Fibroblast of skin of right biceps (primary cell): ENCODE data around the gene KRT14.
A peak's percentile ranks its signal among the peaks of the same experiment; 100 is the strongest.
"Not testable (repeated sequence)": the region's sequence is repeated elsewhere in the genome, so short reads cannot be mapped to it uniquely, and the experiment has no call there.

ENCODE experiments used
- DNase-seq: peaks from one replicate; pipeline ENCODE4 v3.0.0-alpha.2; 2013

The KRT14 gene

DNA sequence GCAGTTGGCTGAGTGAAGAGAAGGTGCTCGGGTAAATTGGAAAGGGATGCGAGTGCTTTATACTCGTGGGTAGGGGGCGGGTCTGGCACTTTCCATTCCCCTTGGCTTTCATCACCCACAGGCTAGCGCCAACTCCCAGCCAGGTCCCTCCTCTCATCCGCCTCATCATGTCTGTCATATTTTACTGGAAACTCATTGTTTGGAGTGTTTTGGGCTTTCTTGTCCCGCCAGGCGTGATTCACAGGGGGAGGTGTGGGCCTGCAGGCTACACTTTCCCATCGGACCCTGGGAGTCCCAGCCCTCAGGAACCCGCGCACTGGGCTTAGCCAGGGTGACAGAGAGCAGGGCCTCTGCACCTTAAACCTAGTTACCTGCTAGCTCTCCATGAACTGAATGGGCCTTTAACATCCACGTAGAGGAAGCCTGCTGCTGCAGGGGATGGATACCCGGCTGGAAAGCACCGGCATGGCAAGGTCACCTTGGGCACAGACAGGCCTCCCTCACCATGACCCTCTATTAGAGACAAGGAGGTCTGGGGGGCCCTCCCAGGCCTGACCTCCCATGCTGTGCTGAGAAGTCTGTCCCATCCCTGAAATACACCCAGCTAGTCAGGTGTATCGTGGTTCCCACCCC is at the start of gene KRT14:
KRT14 (minus strand) TSS at position 33 of the 633 bp plus-strand sequence. CDS start 61 bp downstream, outside the sequence.
- no peak for DNase-seq

DNA sequence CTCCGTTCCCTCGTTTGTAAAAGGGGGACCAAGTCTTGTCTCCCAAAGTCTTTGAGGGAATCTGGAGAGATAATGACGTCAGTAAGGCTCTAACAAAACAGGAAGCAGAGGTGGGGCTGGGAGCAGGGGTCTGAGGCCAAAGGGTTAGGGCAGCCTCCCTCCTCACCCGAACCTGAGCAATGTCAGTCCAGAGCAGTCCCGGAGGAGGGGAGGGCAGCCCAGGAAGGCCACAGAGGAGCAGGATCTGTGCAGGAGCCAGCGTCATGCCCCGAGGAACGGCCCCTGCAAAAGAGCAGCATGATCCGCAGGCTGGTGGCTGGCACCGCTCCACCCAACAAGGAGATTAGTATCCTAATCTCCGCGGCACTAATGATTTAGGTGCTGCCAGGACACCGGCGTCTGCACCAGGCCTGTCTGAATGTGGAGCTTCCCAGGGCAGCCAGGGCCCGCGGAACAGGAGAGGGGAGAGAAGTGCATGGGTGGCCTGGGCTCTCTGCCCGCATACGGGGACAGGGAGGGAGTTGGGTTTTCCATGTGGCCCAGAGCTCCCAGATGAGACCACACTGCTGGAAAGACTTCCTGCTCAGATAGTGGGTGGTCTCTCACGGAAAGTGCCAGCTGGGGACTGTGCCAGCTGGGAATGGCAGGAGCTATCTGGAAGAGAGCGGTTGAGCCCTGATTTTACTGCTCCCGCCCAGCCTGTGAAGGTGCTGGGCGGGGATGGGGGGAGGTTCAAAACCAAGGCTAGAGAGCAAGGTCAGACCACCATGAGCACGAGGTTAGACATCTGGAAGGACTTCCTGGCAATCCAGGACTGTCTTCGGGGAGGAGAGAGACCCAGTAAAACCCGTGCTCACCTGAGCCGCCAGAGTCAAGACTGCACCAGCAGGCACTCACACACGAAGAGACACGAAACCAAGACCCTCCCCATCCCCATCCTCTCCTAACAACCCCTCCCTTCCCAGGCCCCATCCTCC is 48.7 kb upstream of the KRT14 start:
- DNase-seq, result peak; percentile 46

DNA sequence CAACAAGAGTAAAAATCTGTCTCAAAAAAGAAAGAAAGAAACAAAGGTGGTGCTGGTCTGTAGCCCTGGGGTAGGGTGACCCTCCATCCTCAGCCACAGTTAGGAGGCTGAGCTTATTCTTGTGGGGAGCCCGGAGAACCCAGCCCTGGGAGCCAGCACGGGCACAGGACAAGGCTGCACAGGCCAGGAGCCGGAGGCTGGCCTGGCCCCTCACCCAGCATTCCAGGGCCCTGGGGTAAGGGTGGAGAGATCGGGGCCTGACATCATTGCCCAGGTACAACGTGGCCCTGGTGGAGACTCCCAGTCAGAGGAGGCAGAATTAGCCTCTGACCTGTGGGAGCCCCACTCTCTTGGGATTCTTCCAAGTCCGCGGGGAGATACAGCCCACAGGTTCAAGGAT is 47.9 kb upstream of the KRT14 start:
- no peak for DNase-seq

DNA sequence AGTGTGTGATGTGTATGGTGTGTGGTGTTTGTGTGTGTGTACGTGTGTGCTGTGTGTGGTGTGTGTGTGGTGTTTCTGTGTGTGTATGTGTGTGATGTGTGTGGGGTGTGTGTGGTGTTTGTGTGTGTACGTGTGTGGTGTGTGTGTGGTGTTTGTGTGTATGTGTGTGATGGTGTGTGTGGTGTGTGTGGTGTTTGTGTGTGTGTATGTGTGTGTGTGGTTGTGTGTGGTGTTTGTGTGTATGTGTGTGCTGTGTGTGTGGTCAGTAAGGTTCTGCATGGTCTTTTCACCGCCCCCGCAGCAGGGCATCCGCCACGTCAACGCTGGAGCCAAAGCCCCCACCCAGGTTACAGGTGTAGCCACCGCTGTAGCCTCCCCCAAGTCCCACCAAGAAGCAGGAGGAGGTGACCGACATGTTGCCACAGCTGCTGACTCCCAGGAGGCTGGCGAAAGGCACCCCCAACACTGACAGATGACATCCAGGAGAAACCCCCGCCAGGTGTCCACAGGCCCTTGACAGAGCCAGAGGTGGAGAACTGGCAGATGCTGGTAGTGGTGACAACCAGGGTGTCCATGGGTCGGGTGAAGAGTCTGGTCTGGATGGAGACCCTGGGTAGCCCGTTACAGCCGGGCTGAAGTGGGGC is 47.0 kb upstream of the KRT14 start:
- no peak for DNase-seq

DNA sequence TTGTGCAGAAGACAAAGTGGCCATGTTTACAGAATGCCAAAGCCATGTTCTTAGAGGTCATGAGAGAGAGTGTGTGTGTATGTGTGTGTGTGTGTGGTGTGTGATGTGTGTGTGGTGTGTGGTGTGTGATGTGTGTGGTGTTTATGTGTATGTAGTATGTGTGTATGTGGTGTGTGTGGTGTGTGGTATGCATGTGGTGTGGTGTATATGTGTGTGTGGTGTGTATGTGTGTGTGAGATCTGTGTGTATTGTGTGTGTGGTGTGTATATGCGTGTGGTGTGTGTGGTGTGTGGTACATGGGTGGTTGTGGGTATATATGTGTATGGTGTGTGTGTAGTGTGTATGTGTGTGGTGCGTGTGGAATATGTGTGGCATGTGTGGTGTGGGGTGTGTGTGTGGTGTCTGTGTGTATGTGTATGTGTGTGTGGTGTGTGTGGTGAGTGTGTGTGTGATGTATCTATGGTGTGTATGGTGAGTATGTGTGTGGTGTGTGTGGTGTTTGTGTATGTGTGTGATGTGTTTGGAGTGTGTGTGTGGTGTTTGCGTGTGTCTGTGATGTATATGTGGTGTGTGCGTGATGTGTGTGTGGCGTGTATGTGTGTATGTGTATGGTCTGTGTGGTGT is 45.9 kb upstream of the KRT14 start:
- DNase-seq, result no peak

DNA sequence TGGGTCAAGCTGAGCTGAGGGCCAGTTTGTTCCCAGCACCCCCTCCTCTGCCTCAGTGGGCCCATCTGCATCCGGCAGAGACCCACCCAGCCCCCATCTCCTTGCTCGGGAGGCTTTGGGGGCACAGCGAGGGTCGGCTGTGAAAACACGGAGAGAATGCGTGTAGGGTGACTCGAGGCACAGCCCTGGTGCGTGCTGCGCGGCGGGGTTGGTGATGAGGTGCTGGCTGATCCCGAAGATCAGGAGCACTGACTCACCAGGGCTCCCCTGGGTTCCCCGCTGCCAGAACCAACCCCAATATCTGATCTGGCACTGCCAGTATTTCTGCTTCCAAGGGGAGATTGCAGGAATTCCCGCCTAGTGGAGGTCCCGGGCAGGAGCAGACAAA is 45.2 kb upstream of the KRT14 start:
- no peak for DNase-seq

DNA sequence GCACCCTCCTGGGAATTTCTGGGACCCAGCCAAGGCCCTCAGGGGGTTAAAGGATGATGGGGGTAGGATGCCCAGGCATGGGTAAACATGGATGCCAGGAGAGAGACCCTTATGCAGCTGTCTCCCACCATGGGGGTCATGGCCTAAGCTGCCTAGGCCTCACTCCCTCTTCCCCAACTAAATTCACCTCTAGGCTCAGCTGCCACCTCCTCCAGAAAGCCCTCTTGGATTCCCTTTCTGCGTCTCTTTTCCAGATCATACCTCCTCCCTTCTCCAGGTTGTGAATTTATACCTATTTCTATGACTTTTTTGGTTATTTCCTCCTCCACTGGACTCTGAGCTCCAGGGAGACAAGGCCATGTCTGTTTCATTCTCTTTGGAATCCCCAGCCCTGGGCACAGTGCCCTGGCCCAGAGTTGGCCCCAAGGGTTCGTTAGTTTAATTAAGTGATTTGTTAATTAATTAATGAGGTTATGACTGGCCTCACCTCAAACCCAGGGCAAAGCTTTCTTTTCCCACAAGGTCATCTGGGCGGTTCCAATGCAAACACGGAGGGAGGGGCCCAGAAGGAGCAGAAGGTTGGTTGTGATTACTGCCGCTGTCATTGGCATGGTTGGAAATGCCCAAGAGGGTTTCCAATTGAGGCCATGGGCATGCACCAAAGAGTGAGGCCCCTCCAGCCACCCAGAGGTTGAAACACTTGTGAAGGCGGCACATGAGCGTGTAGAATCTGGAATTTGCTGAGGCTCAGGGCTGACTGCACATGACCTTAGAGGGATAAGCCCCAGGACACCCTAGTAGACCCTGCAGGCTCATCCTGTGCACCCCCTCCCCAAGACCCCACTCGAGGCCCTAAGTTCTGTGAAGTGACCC is 44.6 kb upstream of the KRT14 start:
- no peak for DNase-seq

DNA sequence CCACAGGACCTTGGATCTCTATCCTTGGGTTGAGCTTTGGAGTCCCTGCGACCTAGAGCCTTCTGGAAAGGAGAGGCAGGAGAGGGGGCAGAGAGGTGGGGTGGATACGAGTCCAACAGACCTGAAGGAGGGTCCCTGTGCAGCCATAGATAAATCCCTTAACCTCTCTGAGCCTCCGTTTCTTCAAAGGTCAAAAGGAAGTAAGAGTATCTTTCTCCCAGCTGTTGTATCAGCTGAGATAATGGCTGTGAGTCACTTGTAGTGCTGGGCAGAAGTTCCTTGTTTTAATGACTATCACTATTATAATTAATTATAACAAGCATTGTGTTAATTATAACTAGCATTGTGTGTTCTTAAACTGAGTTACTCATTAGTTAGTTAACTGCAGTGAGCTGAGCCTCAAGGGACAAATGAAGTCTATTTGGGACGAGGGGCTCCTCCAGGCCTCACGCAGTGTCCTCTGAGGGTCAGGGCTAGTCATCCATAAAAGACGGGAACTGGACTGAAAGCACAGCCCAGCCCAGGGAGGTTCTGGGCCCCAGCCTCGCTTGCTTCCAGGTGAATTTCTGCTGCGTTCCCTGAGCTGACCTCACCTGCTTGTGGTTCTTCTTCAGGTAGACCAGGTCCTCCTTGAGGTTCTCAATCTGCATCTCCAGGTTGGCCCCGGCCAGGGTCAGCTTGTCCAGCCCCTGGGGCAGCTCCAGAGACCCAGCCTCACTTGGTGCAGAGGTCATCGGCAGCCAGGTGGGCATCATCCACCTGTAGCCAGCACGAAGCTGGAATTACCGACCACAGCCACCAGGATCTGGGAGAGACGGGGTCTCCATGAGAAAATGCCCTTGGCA is 43.4 kb upstream of the KRT14 start:
- no peak for DNase-seq

DNA sequence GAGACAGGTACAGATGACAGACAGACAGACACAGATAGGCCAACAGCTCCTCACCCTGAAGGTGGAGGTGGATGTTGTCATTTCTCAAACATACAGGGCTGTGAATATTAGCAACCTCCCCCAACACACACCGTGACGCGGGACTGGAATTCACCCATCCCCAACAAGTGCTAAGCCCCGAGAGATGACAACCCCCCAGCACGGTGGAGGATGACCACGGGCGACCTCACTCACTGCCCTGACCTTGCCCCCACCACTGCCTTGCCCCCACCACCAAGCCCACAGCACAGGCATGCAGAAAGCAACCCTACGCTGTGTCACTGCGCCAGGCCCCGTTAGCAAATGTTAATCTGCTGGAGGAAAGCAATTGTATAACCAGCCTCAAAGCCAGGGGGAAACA is 42.6 kb upstream of the KRT14 start:
- no peak for DNase-seq

DNA sequence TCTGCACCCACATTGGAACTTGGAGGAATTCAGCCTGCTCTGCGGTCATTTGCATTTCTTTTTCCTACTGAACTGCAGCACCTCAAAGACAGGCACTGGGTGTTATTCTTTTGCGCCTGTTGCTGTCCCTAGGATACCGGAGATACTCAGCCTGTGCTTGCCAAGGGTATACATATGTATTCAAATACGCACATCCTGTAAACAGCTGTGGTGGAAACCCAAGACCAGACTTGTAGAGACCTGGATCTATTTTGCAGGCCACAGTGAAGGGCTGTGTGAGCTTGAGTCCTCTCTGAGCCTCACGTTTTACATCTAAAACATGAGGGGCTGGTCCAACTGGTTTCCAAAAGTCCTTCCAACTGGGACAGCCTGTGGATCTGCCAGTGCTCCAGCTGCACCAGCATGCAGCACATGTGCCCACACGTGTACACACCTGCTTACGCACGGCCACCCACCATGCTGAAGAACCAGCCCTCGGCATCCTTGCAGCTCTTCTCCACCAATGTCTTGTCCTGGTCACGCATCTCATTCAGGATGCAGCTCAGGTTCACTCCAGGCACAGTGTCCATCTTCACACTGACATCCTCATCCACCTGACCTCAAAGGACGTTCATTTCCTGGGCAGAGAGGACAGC is 42.0 kb upstream of the KRT14 start:
- DNase-seq, result not testable (repeated sequence)

DNA sequence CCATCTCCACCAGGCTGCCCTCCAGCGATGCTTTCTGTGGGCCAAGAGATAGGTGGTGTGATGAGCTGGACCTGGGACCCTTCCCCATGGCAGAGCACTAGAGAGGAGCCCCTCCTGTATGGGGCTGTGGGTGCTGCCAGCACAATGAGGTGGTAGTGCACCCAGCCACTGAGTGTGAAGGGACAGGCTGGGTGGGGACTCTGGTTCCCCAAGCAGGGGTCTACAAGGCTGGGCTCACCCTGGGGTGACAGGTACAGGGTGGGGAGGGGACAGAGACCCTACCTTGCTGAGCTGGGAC is 41.3 kb upstream of the KRT14 start:
- not testable (repeated sequence) for DNase-seq

DNA sequence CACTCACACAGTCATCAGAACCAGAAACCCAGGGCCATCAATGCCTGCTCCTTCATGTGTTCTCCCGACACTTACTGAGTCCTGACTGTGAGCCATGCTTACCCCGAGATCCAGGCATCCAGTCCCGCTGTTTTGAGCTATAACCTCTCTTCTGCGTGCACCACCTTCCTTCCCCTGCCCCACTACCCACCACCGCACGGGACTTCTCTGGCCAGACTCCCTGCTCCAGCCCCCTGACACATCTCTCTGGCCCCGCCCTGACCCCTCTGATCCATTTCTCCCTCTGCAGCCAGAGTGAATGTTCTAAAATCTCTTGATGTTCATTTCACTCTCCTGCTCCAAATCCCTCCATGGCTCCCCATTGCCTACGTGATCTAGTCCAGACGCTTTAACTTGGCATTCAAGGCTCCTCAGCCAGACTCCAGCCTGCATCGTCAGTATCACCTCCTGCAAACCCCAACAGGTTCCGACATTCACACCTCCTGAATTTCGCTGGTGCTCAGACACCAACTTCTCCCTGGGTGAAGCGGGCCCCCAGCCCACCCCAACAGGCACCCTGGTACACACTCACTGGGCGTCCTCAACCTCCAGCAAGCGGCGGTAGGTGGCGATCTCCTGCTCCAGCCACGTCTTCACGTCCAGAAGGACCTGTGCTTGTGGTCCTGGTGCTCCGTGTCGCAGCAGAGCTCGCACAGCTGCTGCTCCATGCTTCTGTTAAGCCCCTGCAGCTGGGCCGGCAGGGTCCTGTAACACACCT is 40.8 kb upstream of the KRT14 start:
- no peak for DNase-seq

DNA sequence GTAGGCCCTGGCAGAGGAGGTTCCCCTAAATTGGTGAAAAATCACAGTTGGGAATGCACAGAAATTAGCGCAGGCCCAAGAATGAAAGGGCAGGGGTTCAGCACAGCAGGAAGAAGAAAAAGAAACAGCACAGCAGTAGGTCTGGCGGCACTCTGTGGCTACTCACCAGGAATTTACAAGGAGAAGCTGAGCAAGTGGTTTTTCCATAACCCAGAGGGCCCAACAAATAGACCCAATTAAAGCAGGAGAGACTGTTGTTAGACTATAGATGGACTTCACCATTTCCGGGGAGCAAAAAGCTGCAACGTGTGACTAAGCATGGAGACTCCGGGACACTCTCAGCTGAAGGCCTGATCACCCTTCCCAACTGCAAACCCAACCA is 40.2 kb upstream of the KRT14 start:
- DNase-seq, result not testable (repeated sequence)

DNA sequence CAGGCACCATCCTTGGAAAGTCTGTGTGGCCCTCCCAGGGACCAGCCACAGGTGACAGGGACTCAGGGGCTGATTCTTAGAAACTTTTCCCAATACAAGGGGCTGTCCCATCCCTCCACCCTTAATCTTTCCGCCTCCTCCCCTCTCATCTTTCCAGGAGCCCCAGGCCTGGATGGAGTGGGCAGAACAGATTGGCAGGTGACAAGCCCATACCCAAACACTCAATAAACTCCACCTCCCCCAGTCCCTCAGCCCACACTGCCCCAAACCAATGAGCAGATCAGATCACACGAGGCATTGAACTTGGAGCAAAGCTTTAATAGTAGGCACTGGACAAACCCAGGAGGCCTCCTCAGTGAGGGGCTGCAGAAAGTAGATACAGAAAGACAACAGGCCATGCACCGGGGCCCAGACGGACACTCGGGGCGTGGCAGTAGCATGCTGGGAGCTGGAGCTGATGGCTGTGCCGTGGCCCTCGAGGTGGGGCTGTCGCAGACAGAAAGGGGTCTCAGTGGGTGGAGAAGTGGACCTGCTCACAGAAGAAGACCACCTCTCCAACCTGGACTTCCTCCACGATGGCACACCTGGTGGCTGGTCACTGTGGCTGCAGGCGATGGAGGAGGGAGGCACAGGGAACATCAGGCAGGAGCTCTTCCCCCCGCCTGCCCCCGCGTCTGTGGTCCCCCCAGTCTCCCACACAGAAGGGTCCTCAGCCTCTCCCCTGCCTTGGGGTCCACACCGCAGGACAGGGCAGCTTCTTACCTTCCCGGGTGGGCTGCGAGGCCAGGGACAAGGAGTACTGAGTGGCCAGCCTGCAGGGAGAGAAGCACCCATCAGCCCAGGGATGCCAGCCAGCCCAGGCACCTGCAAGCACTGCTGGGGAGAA is 39.6 kb upstream of the KRT14 start:
- not testable (repeated sequence) for DNase-seq

DNA sequence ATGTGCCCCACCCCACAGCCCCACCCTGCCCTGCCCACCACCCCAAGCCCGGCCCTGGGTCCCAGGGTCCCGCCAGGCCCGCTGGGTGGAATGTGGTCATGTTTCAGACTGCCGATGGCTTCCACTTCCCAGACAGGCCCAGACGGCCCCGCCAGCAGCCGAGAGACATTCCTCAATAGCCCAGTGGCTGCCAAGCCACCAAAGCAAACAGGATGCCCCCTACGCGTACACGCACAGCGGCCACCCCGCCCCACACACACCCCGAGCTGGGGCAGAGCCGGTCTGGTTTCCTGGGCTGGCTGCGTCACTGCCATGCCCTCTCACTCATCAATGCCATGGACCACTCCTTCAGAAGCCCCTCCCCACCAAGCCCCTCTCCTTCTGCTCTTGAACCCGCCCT is 38.9 kb upstream of the KRT14 start:
- no peak for DNase-seq

DNA sequence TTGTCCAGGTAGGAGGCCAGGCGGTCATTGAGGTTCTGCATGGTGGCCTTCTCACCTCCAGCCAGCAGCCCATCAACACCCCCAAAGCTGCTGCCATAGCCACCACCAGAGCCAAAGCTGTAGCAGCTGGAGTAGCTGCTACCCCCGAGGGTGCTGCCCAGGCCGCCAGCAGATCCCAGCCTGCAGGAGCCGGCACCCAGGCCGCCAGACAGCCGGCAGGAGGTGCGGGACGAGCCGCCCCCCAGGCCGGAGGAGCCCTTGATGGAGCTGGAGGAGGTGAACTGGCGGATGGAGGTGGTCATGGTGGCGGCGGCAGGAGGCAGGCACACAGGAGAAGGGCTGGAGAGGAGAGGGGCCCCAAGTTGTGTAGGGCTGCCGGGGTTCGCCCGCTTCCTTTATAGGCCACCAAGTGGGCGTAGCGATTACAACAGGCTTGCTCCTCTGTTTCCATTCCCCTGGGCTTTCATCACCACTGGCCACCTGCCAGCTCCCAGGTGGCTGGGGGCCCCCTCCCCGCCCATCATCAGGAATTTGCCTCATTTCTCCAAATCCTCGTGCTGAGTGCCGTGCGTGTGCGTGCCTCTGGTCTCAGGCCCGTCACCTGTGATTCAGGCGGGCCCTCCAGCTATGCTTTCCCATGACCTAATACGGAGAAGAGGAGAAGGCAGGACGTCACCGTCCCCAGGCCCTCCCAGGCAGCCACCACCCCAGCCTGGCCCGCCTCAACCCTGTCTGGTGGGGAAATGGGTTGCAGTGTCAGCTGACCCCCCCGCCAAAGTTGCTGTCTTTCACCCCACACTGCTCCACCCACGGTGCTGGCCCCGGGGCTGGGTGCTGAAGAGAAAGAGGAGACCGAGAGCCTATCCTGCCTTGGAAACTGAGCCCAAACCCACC is 37.8 kb upstream of the KRT14 start, which contains the start of gene KRT17:
KRT17 (minus strand) TSS at position 368 of the 894 bp plus-strand sequence; CDS start at position 302, 66 bp downstream.
- DNase-seq, result no peak

DNA sequence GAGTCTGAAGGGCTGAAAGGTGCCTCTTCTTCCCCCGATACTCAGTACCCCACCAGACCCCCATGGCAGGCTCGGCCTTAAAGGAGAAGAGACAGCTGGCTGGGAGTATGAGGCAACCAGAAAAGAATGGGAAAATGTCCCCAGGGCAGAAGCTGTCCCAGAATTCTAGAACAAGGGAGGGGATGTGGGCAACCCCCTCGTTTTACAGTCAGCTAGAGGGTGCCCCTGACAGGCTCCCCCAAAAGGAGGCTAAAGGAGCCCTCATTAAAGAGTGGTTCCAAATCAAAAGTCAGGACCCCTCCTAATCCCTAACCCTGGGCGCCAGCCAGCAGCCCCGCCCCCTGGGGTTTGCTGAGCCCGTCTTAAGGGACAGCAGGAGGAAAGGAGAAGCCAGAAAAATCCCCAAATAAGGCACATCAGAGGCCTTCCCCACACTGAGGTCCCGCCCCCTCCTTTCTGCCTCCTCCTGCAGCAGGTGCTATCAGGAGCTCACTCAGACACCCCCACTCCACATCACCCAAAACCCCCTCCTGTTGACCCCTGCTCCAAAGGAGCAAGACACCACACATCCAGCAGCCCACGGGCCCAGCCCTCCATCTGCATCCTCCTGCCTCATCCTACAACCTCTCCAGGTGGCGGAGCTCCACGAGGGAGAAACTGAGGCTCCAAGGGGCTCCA is 36.6 kb upstream of the KRT14 start:
- not testable (repeated sequence) for DNase-seq
